Activated T-helper 1 cell treated with anti-CD3 and anti-CD28 coated beads, Interleukin-2, amount 50 U/mL, for 16 hours (primary cell): ENCODE measurements around the gene KDM3A.

Experiments used
- DNase-seq, 2 donors: peaks; one replicate each; pipeline ENCODE4 v3.0.0-alpha.2; 2020; ENCODE audit warnings: low read depth in 1 of 2, low spot score in 1 of 2

Gene KDM3A

DNA sequence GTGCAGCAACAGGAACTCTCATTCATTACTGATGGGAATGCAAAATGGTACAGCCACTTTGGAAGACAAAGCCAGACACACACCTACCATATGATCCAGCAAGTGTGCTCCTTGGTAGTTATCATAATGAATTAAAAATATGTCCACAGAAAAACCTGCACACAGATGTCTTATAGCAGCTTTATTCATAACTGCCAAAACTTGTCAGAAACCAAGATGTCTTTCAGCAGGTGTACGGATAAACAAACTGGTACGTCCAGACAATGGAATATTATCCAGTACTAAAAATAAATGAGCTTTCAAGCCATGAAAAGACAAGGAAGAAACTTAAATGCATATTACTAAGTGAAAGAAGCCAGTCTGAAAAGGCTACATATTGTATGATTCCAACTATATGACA, 71.7 kb downstream of the KDM3A start:
- DNase-seq, result no peak

DNA sequence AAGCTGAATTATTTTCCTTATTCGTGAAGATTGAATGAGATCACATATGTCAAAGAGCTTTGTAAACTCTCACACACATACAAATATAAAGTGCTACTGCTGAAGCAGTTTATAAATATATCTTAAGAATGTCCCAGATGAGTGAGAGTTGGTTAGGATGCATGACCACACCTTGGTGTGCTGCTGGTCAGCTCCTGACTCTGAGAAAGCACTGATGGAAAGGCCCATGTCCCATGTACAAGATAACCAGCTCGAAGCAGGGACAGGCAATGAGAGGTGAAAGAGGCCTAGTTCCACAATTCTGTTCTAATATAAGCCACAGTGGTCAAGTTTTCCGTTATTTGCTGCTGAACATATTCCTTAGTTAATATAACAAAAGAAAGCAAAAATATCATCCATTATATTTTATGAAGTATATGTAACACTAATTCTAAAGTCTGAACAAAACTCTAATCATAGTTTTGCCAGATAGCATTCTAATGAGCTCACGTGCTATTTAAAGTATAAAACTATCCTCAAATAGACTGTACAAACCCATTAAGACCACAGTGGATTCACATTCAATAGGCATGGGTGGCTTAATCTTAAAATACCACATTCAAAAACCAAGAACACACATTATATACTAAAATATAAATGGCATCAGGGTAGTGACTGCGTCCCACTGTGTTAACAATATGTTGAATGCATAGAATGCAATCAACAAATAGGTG, 72.9 kb downstream of the KDM3A start:
- DNase-seq, result no peak

DNA sequence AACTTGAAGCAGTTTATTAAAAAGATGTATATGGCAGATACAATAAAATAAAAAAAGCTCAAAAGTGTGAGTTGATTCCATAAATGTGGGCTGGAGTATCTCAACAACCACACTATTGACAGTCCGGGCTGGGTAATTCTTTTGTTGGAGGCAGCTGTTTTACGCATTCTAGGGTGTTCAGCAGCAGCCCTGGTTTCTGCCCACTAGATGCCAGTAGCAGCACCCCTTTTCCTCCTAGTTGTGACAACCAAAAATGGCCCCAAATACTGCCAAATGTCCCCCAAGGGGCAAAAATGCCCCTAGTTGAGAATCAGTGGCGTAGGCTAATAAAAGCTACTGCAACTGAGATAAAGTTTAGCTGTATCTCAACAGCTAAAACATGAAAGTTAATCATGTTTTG, 77.3 kb downstream of the KDM3A start:
- no peak for DNase-seq

DNA sequence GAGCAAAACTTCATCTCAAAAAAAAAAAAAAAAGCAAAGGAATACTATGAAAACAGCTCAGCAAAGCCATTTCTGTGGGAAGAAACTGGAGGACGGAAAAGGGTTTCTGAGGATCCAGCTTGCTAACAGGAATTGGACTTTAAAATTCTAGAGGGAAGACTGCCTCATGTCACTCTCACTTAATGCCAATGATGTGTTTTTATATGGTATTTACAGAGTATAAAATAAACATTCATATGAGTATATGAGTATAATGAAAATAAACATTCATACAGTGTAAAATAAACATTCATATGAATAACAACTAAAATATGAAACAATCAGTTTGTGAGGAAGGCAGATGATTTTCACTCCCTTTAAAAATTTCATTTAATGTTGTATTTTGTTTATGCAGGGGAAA, 78.2 kb downstream of the KDM3A start:
- no peak for DNase-seq

DNA sequence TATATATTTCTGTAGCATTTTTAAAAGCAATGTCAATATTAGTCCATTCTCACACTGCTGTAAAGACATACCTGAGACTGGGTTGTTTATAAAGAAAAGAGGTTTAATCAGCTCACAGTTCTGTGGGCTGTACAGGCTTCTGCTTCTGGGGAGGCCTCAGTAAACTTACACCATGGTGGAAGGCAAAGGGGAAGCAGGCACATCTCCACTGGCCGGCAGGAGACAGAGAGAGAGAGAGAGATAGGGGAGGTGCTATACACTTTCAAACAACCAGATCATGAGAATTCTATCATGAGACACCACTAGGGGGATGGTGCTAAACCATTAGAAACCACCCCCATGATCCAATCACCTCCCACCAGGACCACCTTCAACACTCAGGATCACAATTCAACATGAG, 79.0 kb downstream of the KDM3A start:
- no peak for DNase-seq

DNA sequence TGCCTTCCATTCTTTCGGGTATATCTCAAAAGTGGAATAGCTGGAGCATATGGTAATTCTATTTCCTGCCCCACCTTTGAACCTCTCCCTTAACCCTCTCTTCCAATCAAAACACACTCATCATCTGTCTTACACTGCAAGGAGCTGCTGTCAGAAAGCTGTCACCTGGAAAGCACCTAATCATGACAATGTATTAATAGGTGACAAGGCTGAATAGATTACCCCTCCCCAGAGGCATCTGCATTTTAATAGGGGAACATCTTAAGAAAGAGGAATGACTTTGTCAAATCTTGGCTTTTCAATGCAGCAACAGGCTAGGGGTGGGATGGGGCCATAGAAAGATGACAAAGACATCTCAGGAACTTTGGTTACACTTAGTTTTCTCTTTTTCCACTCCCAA, 80.8 kb downstream of the KDM3A start:
- no peak for DNase-seq

DNA sequence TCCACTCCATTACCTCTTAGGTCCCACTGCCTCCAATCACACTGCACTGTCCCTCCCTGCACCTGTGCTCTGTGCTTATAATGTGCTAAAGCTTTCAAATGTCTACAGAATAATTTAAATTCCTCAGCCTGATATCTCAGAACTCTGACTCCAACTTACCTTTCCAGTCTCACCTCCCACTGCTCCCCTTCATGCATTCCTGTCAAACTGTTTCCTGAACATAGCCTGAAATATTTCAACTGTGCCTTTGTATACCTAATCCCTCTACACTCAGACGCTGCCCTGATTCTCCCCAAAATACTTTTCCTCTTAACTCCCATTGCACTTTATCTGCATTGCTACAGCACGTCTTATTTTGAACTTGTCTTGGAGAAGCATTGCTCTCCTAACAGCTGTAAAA, 81.5 kb downstream of the KDM3A start:
- DNase-seq, result no peak

DNA sequence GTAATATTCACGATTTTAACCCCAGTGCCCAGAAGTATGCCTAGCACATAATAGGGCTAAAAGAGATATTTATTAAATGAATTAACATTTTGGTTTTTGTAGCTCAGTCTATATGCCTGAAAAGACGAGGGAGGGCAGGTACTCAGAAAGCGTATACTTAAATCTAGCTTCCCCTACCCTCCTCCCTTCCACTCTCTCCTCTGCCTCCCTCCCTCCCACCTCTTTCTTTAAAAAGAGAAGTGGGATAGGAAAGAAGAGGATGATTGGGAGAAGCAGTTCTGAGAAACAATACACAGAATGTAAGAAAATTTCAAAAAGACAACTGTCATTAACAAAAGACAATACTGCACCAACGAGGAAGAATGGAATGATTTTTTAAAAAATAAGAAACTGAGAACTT, 82.3 kb downstream of the KDM3A start:
- DNase-seq, result no peak

DNA sequence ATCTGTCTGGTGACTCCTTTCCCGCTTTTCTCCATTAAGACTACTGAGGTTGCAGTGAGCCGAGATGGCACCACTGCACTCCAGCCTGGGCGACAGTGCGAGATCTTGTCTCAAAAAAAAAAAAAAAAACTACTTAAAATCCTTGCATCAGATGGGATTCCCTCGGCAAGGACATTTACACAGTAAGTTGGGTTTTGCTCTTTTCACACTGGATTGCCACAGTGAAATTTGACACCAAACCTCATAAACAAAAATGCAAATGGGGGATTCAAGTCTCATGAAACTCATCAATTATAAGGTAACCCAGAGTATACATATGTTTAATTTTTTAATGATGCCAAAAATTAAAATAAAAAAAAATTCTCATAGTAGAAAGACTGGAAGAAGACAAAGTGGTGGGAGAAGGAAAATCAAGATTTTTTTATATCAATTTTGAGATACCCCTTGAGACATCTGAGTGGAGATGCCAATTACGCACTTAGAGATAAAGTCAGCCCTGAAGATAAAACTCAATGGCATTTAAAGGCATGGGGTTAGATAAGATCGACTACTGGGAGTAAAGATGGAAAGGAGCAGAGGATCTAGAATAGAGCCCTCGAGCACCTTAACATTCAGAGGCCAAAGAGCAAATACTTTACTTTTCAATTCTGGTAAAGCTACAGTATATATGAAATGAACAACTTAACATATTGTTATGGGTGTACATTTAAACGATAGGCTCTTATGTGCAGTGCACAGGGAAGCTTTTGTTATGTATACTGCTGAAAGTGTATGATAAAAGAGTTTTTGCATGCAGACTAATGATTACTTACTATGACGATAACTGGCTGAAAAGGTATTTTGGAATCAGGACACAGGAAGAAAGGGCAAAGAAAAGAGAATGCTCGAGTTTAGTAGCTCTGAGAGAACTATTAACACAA, 84.5 kb downstream of the KDM3A start:
- DNase-seq, result no peak

DNA sequence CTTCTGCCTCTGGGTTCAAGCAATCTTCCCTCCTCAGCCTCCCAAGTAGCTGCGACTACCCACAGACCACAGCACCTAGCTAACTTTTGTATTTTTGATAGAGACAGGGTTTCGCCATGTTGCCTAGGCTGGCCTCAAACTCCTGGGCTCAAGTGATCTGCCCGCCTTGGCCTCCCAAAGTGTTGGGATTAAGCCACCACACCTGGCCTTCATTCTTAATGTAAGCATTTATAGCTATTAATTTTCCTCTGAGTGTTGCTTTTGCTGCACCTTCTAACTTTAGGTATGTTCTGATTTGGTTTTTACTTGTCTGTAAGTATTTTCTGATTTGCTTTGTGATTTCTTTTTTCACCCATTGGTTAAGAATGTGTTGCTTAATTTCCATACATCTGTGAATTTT, 92.4 kb downstream of the KDM3A start:
- no peak for DNase-seq

DNA sequence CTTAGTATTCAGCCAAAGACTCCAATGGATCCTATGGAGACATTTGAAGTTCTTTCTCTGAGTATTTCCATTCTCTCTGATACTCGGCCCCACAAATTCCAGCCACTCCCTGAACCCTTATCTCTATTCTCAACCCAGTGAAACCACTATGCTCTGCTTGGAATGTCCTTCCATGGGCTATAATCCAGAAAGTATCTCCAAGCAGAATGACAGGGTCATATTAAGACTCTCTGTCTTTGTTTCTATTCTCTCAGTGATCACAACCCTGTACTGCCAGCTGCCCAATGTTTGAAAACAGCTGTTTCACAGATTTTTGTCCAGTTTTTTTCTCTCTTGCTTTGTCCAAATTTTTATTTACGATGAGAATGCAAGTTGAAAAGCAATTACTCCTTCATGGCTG, 100.2 kb downstream of the KDM3A start:
- DNase-seq, result no peak
